GM12865 (cell line): ENCODE data around the gene CEP112.
A peak's percentile ranks its signal among the peaks of the same experiment; 100 is the strongest.

ENCODE experiments used
- DNase-seq: peaks from one replicate; pipeline ENCODE4 v3.0.0; 2010; ENCODE audit warnings: low read depth
- H3K4me3 ChIP-seq: 2 replicates; pipeline ENCODE4 v1.5.1; 2011; ENCODE audit warnings: mild to moderate bottlenecking, low read depth, low read length, control low read depth
- TF ChIP-seq, protein P1 (sequence below): IDR thresholded peaks from 2 replicates; pipeline ENCODE4 v1.5.1; 2011; ENCODE audit warnings: low read length, control low read depth, low read depth, inconsistent platforms; ENCODE audit not compliant: insufficient read depth; ENCODE audit errors: missing control alignments

Gene CEP112

DNA sequence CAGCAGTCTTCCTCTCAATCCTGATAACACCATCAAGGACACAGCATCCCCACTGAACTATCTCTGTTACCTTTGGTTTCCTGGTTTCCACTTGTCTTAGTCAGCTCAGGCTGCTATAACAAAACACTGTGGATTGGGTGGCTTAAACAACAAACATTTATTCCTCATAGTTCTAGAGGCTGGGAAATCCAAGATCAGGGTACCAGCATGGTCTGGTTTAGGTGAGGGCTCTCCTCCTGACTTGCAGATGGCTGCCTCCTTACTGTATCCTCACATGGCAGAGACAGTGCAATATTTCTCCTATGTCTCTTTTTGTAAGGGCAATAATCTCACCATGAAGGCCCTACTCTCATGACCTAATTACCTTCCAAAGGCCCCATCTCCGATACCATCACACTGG, 527.2 kb downstream of the CEP112 start:
- TF ChIP-seq, protein P1, sequence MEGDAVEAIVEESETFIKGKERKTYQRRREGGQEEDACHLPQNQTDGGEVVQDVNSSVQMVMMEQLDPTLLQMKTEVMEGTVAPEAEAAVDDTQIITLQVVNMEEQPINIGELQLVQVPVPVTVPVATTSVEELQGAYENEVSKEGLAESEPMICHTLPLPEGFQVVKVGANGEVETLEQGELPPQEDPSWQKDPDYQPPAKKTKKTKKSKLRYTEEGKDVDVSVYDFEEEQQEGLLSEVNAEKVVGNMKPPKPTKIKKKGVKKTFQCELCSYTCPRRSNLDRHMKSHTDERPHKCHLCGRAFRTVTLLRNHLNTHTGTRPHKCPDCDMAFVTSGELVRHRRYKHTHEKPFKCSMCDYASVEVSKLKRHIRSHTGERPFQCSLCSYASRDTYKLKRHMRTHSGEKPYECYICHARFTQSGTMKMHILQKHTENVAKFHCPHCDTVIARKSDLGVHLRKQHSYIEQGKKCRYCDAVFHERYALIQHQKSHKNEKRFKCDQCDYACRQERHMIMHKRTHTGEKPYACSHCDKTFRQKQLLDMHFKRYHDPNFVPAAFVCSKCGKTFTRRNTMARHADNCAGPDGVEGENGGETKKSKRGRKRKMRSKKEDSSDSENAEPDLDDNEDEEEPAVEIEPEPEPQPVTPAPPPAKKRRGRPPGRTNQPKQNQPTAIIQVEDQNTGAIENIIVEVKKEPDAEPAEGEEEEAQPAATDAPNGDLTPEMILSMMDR = no peak
- no peak for DNase-seq
- H3K4me3 ChIP-seq = no peak overlapping the region

DNA sequence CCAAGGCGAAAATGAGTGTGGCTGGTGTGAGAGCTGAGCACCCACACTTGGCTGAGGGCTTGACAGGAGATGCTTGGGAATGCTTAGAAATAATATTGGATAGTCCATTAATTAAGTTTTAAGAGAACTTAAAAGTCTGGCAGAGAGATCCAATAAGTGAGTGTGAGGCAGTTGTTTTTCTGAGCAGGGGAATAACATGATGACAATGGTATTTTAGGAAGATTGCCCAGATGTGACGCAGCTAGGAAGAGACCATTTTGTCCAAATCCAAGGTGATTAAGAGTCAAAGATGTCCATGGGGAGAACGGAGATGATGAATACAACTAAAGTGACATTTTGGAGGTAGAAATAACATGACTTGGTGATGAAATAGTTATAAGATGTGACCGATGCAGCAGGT, 527.7 kb downstream of the CEP112 start:
- H3K4me3 ChIP-seq = no peak overlapping the region
- TF ChIP-seq, protein P1 = no peak
- DNase-seq = no peak

DNA sequence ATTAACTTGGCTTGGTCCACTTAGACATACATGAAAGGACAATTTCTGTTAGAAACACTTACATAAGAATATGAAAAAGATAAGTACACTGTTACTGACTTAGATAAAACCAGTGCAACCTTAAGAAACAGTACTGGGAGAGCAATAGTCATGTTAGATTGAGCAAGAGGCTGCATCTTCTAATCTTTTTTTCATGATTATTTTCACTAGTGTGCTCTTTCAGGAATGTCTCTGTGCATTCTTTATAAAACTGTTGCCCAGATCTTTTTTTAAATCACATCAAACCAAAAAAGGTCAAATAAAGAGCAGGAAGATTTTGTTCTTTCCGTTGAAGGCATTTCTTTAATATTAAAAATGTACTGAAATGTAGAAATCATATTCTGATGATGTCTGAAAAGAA, 529.7 kb downstream of the CEP112 start:
- DNase-seq = no peak
- no peak overlapping the region for H3K4me3 ChIP-seq
- TF ChIP-seq, protein P1 = no peak

DNA sequence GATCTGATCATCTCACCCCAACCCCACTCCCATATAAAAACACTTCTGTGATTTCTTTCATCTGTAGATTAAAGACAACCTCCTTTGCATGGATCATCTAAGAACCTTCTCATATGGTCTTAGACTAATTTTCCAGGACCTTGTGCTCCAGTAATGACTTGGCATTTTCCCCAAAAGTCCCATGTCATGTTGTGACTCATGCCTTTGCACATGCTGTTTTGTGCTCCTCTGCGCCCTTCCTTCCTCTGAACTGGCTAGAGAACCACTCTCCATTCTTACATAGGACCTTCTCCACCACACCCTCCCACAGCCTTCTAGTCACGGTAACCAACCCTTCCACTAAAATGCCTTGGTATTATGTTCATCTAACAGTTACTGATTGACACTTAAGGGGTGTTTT, 531.0 kb downstream of the CEP112 start:
- H3K4me3 ChIP-seq = no peak overlapping the region
- TF ChIP-seq, protein P1 = no peak
- peak; percentile 19 for DNase-seq

DNA sequence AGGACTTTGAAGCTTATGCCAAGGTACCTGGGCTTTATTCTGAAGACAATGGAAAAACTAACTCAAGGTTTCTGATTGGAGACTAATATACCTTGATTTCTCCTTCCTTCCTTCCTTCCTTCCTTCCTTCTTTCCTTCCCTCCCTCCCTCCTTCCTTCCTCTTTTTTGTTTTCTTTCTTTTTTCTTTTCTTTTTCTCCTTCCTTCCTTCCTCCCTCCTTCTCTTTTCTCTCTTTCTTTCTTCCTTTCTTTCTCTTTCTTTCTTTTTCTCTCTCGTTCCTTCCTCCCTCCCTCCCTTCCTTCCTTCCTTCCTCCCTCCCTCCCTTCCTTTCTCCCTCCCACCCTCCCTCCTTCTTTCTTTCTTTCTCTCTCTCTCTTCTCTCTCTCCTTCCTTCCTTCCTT, 531.9 kb downstream of the CEP112 start:
- TF ChIP-seq, protein P1 = no peak
- H3K4me3 ChIP-seq = no peak overlapping the region
- DNase-seq = no peak

DNA sequence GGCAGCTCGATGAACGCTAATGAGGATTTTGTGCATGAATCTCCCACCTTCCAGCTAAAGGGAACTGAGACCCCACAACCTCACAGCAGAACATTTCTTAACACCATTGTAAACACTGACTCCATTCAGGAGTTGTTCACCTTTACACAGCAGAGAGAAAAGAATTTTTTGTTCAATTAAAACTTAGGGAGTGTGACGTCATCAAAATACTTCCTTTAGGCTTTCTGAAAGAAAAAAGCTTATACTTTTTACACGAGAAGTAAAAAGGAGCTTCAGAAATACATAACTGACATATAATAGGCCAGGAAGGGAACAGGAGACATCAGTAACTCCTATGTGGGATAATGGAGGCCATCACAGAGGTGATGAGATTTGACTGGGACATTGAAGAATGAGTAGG, 532.4 kb downstream of the CEP112 start:
- TF ChIP-seq, protein P1 = no peak
- H3K4me3 ChIP-seq = no peak overlapping the region
- no peak for DNase-seq

DNA sequence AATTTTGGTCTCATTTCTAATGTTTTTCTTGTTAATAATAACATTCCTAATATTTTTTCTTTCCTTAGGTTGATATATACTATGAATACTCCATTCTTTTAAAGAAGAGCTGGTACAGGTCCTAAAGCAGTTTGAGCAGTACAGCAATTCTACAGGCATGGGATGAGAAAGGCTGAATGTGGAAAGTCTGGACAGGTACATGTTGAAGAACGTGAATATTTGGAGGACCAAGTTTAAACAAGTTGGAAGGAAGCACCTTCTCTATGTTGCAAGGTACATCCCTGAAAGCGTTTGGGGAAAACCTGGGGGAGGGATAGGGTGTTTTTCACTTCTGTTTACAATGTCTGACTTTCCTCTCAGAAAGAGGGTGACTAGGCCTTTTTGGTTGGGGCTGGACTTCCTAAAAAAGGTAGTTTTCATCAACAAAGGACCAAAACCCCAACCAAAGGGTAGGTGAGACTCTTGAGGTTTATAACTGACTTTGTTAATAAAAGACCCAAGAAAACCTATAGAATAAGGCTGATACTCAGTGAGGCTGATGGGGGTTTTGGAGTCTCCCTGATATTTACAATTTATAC, 534.6 kb downstream of the CEP112 start:
- no peak overlapping the region for H3K4me3 ChIP-seq
- peak; percentile 40 for DNase-seq
- TF ChIP-seq, protein P1 = no peak
